GM10266 (cell line): ENCODE data around the gene PRR5L.

Source experiments
- DNase-seq: peaks from one replicate; pipeline ENCODE4 v3.0.0; 2012; ENCODE audit errors: extremely low spot score
- CTCF ChIP-seq: IDR thresholded peaks from 2 replicates; pipeline ENCODE4 v1.5.1; 2012; ENCODE audit warnings: mild to moderate bottlenecking, low read depth; ENCODE audit not compliant: control insufficient read depth, insufficient read depth; ENCODE audit errors: missing control alignments

The PRR5L gene

GRCh38 chr11:36328966-36329673 is 33.0 kb downstream of the PRR5L start:
- DNase-seq, result no peak
- no peak for TF ChIP-seq CTCF

GRCh38 chr11:36330411-36330810 is 34.3 kb downstream of the PRR5L start:
- DNase-seq, result no peak
- no peak for TF ChIP-seq CTCF

GRCh38 chr11:36333468-36333867 is 37.4 kb downstream of the PRR5L start:
- DNase-seq, result no peak

GRCh38 chr11:36333897-36334296 is 37.8 kb downstream of the PRR5L start:
- no peak for TF ChIP-seq CTCF
- no peak for DNase-seq

More at GRCh38 chr11:36333468-36333867, 37.4 kb downstream of the PRR5L start:
- TF ChIP-seq CTCF, result no peak

GRCh38 chr11:36339888-36340287 is 43.8 kb downstream of the PRR5L start:
- DNase-seq, result no peak
- TF ChIP-seq CTCF, result no peak

- no peak for DNase-seq
- no peak for TF ChIP-seq CTCF
These were observed 44.8 kb downstream of the PRR5L start for GRCh38 chr11:36340897-36341296.

- no peak for TF ChIP-seq CTCF
- no peak for DNase-seq
These were observed 45.8 kb downstream of the PRR5L start for GRCh38 chr11:36341915-36342314.
